GM12892 (cell line): Measurements from ENCODE around the gene FAM236D.
"Not testable (repeated sequence)": the region's sequence is repeated elsewhere in the genome, so short reads cannot be mapped to it uniquely, and the experiment has no call there.

Experiments used
- POLR2A ChIP-seq: IDR thresholded peaks from 2 replicates; pipeline ENCODE4 v1.6.1; 2011; ENCODE audit warnings: low read depth, low read length, control low read depth
- POLR2AphosphoS5 ChIP-seq: IDR thresholded peaks from 2 replicates; pipeline ENCODE4 v1.6.1; 2011; ENCODE audit warnings: low read depth, low read length, control low read depth

DNA sequence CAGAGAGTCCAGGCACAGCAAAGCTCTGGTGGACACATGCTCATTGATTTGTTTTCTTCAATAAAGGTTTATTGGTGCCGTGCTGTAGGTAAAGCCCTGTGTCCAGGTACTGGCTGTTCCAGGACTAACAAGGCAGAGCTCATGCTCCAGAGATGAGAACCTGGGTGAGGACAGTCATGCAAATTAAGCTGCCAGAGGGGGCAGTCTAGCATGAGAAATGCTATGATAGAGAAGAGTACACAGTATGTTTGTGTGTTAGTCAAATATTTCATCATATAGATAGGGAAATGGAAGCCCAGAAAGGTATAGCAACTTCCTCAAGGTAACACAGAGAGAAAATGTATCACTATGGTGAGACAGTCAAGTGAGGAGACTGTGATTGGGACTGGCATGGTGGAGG, 19.9 kb downstream of the FAM236D start:
- TF ChIP-seq POLR2AphosphoS5, POLR2A: not testable (repeated sequence)
